ENCODE results near the gene LYSMD4. TPM values are rescaled to one million over a fixed set of nuclear protein-coding genes. Genes with fewer than 3 reads are reported as not detected.

Gene LYSMD4
- total and polyA plus RNA-seq, 2 of the 13 experiments (the other 11 are each of a cell fraction or from before 2014, with no cell fraction given), result 7.4 to 8.5 TPM

DNA sequence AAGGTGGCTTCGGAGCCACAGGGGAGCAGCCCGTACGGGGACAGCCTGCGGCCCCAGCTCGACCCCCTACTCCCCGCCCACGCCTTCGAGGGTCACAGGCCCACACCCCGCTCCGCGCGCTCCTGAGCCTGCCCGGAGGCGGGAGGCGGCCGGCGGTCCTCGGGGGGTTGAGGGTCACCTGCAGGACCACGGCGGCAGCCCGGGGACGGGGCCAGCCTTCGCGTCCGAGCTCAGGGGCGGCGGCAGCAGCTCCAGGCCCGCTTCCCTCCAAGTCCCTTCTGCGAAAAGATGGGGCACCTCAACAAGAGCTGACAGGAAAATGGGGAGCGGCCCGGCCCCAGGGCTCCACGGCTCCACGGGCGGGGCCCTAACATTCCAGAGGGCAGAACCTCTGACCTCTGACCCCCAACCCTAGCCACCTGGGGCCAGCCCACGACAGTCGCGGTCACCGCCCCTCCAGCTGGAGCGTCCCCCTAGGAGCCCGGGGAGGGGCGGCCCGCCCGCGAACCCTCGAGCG lies 428 bp downstream of the LYSMD4 start (continued):
- no peak for TF ChIP-seq ZSCAN12 (CRISPR knock-in tag; IDR thresholded peaks at IDR 0.05)
- TF ChIP-seq SP5 (CRISPR knock-in tag; IDR thresholded peaks at IDR 0.05; ENCODE audit: borderline replicate concordance, low read depth), result no peak
- TF ChIP-seq CHCHD3 (CRISPR knock-in tag; IDR thresholded peaks at IDR 0.05), result no peak
- TF ChIP-seq, protein P1, sequence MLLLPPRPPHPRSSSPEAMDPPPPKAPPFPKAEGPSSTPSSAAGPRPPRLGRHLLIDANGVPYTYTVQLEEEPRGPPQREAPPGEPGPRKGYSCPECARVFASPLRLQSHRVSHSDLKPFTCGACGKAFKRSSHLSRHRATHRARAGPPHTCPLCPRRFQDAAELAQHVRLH (CRISPR knock-in tag; IDR thresholded peaks at IDR 0.05; ENCODE audit: borderline replicate concordance, low read depth), result no peak
- TF ChIP-seq PTBP1 (IDR thresholded peaks at IDR 0.05; ENCODE audit: low read depth, low read length, poor library complexity, severe bottlenecking), result no peak
- no peak for TF ChIP-seq YEATS2 (CRISPR knock-in tag; IDR thresholded peaks at IDR 0.05; ENCODE audit: borderline replicate concordance)
- TF ChIP-seq ZMYM3 (CRISPR knock-in tag; IDR thresholded peaks at IDR 0.05), result no peak
- no peak for TF ChIP-seq ZMYM2 (CRISPR knock-in tag; IDR thresholded peaks at IDR 0.05)
- 0 out of 2 replicates have a peak, but pooled peaks have one; percentile 19 for TF ChIP-seq ZMAT3 (CRISPR knock-in tag; conservative IDR thresholded peaks at IDR 0.05)
- TF ChIP-seq ZNF431 (CRISPR knock-in tag; IDR thresholded peaks at IDR 0.05; ENCODE audit: borderline replicate concordance, low read depth), result no peak
- TF ChIP-seq, protein P2, sequence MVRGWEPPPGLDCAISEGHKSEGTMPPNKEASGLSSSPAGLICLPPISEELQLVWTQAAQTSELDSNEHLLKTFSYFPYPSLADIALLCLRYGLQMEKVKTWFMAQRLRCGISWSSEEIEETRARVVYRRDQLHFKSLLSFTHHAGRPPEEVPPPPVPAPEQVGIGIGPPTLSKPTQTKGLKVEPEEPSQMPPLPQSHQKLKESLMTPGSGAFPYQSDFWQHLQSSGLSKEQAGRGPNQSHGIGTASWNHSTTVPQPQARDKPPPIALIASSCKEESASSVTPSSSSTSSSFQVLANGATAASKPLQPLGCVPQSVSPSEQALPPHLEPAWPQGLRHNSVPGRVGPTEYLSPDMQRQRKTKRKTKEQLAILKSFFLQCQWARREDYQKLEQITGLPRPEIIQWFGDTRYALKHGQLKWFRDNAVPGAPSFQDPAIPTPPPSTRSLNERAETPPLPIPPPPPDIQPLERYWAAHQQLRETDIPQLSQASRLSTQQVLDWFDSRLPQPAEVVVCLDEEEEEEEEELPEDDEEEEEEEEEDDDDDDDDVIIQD (CRISPR knock-in tag; IDR thresholded peaks at IDR 0.05; ENCODE audit: low read depth), result no peak
- no peak; the same call in 1 of the 2 replicates for TF ChIP-seq RXRA (CRISPR knock-in tag; IDR thresholded peaks at IDR 0.05)
- TF ChIP-seq, protein P3, sequence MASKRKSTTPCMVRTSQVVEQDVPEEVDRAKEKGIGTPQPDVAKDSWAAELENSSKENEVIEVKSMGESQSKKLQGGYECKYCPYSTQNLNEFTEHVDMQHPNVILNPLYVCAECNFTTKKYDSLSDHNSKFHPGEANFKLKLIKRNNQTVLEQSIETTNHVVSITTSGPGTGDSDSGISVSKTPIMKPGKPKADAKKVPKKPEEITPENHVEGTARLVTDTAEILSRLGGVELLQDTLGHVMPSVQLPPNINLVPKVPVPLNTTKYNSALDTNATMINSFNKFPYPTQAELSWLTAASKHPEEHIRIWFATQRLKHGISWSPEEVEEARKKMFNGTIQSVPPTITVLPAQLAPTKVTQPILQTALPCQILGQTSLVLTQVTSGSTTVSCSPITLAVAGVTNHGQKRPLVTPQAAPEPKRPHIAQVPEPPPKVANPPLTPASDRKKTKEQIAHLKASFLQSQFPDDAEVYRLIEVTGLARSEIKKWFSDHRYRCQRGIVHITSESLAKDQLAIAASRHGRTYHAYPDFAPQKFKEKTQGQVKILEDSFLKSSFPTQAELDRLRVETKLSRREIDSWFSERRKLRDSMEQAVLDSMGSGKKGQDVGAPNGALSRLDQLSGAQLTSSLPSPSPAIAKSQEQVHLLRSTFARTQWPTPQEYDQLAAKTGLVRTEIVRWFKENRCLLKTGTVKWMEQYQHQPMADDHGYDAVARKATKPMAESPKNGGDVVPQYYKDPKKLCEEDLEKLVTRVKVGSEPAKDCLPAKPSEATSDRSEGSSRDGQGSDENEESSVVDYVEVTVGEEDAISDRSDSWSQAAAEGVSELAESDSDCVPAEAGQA (IDR thresholded peaks at IDR 0.05; ENCODE audit: low read depth), result no peak
- TF ChIP-seq, protein P3 (CRISPR knock-in tag; IDR thresholded peaks at IDR 0.05; ENCODE audit: borderline replicate concordance), result no peak
- TF ChIP-seq XBP1 (CRISPR knock-in tag; IDR thresholded peaks at IDR 0.05), result no peak
- no peak for TF ChIP-seq GTF3A (CRISPR knock-in tag; conservative IDR thresholded peaks at IDR 0.05)
- no peak for TF ChIP-seq ZNF737 (CRISPR knock-in tag; IDR thresholded peaks at IDR 0.05; ENCODE audit: borderline replicate concordance)
- no peak for TF ChIP-seq MTF2 (CRISPR knock-in tag; IDR thresholded peaks at IDR 0.05; ENCODE audit: borderline replicate concordance)
- no peak for TF ChIP-seq KDM3A (CRISPR knock-in tag; IDR thresholded peaks at IDR 0.05; ENCODE audit: low read depth)
- no peak for TF ChIP-seq THAP11 (CRISPR knock-in tag; IDR thresholded peaks at IDR 0.05)
- no peak for TF ChIP-seq SSRP1 (CRISPR knock-in tag; IDR thresholded peaks at IDR 0.05)
- no peak for TF ChIP-seq ZNF629 (CRISPR knock-in tag; conservative IDR thresholded peaks at IDR 0.05)
- TF ChIP-seq KLF13 (CRISPR knock-in tag; IDR thresholded peaks at IDR 0.05), result no peak; the same call in 1 of the 2 replicates
- no peak for TF ChIP-seq KLF16 (CRISPR knock-in tag; IDR thresholded peaks at IDR 0.05)
- no peak for TF ChIP-seq NBN (conservative IDR thresholded peaks at IDR 0.05)
- TF ChIP-seq SCMH1 (CRISPR knock-in tag; IDR thresholded peaks at IDR 0.05; ENCODE audit: borderline replicate concordance), result no peak

Data from HepG2 (cell line).